HG03520 (cell line): ENCODE results near the gene AKT3.
"Not testable (repeated sequence)": the region's sequence is repeated elsewhere in the genome, so short reads cannot be mapped to it uniquely, and the experiment has no call there.

Experiments
- ATAC-seq: cut with Tn5 transposase; IDR thresholded peaks from one replicate; pipeline ENCODE4 v1.9.1; 2021; ENCODE audit warnings: mild to moderate bottlenecking, moderate library complexity; ENCODE audit not compliant: unreplicated experiment

The AKT3 gene

DNA sequence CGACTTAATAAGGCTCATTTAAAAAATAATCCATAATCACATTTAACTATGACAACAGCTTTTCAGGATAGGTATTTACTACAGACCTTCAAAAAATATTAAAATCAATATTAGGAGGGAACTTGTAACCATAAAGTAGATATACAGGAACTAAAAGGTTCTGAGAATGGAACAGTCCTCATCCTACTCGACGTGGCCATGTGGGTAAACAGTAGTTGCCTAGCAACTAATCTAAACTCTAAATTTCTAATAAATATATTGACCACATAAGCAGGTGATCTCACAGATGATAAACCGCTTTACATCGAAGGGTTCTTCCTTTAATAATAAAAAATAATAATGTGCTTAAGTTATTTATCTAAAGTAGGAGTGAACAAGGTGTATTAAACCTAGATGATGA is 7.9 kb downstream of the AKT3 start:
- ATAC-seq, result no peak

- ATAC-seq, result no peak
Observed at GRCh38 chr1:243841507-243841906, 8.5 kb downstream of the AKT3 start.

DNA sequence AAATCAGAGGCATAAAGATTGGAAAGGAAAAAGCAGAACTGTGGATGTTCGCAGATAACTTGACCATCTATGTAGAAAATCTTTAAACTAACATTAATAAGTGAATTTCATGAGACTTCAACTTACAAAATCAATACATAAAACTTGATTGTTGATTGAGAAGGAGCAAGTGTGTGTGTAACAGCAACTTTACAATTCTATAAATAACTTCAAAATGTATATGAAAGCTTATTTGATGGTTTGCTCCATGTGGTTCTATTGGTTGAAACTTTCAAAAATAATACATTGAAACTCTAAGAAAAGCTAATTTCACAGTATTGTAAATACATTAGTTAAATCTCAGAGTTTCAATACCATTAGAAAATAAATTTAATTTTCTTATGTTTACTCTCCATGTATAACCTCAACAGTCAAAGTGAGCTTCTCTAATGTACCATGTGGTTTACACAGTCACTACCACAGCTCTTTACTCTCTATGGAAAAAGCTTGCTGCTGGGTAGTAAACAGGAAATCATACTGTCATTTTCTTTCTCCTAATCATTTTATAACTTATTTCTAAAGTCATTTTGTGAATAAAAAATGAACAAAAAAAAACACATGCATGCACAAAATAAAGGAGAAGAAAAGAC is 12.0 kb downstream of the AKT3 start:
- peak; percentile 93 for ATAC-seq

DNA sequence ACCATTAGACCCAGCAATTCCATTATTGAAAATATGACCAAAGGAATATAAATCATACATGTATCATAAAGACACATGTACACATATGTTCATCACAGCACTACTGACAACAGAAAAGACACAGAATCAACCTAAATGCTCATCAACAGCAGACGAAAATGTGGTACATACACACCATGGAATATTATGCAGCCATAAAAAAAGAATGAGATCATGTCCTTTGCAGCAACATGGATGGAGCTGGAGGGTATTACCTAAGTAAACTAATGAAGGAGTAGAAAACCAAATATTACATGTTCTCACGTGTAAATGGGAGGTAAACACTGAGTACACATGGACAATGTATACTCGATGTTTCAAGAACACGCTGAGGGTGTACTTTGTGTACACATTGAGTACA is 15.9 kb downstream of the AKT3 start:
- ATAC-seq, result no peak

GRCh38 chr1:243831463-243831862 is 18.6 kb downstream of the AKT3 start:
- ATAC-seq, result no peak

GRCh38 chr1:243827206-243827605 is 22.8 kb downstream of the AKT3 start:
- no peak for ATAC-seq

DNA sequence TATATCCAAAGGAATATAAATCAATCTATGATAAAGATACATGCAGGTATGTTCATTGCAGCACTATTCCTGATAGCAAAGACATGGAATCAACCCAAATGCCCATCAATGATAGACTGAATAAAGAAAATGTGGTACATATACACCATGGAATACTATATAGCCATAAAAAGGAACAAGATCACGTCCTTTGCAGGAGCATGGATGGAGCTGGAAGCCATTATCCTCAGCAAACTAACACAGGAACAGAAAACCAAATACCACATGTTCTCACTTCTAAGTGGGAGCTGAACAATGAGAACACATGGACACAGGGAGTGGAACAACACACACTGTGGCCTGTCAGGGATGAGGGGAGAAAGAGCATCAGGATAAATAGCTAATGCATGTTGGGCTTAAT is 25.1 kb downstream of the AKT3 start:
- not testable (repeated sequence) for ATAC-seq

GRCh38 chr1:243821177-243821680 is 28.8 kb downstream of the AKT3 start:
- no peak for ATAC-seq

DNA sequence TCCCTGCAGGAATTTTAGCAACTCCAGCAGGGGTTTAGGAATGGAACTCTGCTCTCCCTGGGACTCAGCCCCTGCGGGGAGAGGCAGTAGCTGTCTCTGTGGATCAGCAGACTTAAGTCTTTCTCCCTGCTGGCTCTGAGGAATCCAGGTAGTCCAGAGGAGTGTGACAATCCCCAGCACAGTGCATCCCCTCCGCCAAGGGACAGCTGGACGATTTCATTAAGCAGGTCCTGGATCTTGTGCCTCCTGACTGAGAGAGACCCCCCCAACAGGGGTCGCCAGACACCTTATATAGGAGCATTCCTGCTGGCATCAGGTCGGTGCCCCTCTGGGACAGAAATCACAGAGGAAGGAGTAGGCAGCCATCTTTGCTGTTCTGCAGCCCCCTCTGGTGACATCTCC is 30.6 kb downstream of the AKT3 start:
- ATAC-seq, result no peak

DNA sequence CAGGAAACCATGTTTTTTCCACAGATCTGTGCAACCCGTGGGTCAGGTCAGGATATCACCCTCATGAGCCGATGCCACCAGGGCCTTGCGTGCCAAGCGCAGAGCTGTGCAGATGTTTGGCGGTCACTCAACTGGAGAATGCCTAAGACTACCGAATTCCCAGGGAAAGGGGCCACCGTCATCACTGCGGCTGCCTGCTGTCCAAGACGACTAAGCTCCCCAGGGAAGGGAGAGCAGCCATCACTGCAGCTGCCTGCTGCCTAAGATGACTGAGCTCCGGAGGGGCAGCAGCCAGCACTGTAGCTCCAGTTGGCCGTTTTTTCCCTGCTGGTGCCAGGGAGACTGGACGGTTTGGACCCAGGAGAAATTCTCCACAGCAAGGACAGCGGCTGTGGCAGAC is 31.1 kb downstream of the AKT3 start:
- ATAC-seq, result no peak

- no peak for ATAC-seq
Observed at GRCh38 chr1:243814718-243815117, 35.3 kb downstream of the AKT3 start.

GRCh38 chr1:243807346-243807745 is 42.7 kb downstream of the AKT3 start:
- ATAC-seq, result not testable (repeated sequence)

DNA sequence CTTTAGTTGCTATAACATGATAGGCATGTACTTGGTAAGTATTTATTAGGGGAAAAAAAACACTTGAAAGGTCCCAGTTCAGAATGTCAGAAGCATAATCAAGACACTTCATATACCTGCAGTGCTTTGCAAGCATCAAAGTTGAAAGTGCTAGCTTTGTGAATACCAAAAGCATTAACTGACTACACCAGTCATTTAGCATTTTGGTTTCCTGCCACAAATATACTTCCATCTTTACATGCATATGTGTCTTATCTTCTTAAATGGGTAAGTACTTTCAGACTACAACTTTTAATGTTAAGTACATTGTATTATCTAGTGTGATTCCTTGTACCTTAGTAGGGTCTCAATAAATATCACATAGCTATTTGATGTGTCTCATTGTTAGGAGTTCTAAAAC is 43.7 kb downstream of the AKT3 start:
- ATAC-seq, result no peak

- ATAC-seq, result no peak
Observed at GRCh38 chr1:243802736-243803135, 47.3 kb downstream of the AKT3 start.

DNA sequence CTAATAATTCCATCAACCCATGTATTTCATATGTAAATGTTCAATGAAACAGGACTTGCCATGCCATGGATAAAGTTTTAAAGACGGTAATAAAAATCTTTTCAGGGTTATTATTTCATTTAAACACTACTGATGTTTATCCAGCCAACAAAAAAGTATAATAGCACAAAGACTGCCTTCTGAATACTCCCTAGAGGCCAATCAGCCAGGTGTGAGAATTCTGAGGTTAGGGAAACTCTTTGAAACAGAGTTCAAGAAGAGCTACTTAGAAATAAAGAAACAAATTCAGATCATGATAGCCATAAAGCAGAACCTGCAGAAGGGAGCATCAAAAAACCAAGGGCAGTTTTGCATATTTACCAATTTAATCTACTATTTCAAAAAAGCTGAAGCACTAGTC is 48.7 kb downstream of the AKT3 start:
- ATAC-seq, result no peak

- no peak for ATAC-seq
Observed at GRCh38 chr1:243799908-243800307, 50.1 kb downstream of the AKT3 start.

DNA sequence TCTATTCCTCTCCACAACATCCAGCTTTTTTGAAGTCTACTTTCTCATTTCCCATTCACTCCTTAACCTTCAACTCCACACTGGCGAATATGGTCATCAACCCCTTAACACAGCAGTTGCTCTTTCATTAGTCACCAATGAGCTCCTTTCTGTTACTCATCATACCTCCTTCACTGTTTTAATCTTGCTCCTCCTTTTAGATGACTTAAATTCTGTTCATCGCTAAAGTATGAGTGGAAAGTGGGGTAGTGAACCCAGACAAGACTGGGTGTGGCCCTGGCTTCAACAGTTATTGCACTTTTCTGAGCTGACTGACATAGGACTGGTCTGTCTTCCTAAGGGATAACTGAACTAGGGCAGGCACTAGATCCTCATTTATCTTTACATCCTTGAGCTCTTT is 51.3 kb downstream of the AKT3 start:
- ATAC-seq, result no peak

DNA sequence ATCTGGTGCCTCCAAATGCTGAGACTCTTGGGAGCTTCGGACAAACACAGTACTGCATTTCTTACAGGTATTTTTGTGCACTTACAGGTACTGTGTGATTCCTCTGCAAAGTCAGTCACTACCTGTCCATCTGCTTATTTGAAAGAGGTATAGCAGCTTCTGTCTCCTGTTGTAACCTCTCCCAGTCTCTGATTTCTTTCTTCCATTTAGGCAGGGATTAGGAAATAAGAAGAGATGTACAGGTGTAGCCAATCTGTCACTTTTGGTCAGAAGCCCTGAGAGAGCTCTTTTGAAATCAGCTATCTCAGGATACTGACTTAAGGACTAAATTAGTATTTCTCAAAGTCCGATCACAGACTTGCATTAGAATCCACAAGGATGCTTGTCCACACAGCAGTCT is 54.0 kb downstream of the AKT3 start:
- no peak for ATAC-seq

DNA sequence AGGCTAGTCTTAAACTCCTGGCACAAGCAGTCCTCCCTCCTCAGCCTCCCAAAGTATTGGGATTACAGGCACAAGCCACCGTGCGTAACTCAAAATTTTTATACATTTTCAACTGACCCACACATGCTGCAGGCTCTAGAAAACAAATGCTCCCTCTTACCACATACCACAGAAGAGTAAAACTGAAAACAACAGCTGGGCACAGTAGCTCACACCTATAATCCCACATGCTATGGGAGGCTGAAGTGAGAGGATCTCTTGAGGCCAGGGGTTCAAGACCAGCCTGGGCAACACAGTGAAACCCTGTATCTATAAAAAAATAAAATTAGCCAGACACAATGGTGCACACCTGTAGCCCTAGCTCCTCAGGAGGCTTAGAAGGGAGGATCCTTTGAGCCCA is 56.7 kb downstream of the AKT3 start:
- no peak for ATAC-seq

DNA sequence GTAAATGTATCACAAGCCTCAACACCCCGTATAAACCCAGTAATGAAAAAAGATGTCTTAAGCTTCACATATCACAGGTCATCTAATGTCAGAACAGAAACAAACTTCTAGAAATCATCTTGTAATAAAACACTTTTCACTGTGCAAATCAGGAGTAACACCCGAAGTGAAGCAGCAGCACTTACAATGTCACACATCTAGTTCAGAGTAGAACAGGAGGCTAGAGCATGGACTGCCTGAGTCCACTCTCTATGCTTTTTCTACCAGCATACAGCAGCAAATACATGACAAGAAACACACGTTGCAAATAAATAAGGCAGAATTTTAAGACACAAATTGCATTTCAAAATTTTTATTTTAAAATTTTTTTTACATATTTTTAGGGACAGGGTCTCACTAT is 57.2 kb downstream of the AKT3 start:
- no peak for ATAC-seq

DNA sequence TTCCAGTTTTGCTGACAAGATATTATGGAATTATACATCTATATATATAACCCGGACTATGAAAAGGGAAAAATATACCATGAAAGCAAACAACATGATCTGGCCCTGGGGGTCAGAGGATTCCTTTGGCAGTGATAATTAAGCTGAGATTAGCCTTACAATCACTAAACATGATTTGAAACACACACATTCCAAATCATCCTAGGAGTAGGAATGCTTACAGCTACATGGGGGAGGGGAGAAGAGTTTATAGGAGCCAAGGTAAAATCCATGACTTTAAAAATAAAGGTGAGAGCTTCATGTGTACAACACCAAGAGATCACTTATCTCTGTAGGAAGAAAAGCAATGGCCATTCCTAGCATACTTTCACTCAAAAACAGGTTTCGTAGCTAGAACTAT is 57.6 kb downstream of the AKT3 start:
- no peak for ATAC-seq

GRCh38 chr1:243791586-243792267 is 58.3 kb downstream of the AKT3 start:
- no peak for ATAC-seq

- ATAC-seq, result no peak
Observed at GRCh38 chr1:243790404-243790803, 59.6 kb downstream of the AKT3 start.
